GM12873 (cell line): Measurements from ENCODE around the gene RXFP1.

Experiments used
- TF ChIP-seq, protein P1 (sequence below): IDR thresholded peaks from 2 replicates; pipeline ENCODE4 v1.5.1; 2012; ENCODE audit warnings: low read depth, mild to moderate bottlenecking, moderate library complexity, low read length, control low read depth; ENCODE audit not compliant: insufficient read depth; ENCODE audit errors: missing control alignments

Gene RXFP1

DNA sequence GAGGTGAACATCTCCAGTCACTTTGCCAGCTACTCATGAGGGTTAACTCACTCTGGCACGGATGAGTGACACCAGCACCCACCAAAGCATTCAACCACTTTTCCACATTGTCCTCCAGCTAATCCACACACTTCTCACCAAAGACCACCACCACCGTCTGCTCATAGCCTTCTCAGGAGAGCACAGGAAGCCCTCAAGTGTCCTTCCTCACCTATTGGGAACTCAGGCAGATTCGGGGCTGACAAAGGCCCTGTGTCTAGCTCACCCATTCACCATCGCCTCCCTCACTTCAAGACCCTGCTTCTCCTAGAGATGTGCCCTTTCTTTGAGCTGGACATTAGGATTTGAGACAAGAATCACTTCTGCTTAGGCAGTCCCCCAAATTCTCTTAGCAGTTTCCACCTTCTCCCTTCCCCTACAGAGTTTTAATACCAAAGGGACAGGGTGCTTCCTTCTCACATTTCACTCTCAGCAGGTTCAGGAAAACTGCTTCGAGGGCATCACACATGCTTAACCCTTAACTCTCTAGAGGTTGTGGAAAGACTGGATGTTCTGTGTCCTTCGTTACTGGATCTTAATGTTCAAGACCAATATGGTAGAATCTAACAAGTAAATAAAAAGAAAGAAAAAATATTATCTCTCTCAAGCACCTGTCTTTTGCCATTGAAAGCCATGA, 11.0 kb downstream of the RXFP1 start:
- TF ChIP-seq, protein P1, sequence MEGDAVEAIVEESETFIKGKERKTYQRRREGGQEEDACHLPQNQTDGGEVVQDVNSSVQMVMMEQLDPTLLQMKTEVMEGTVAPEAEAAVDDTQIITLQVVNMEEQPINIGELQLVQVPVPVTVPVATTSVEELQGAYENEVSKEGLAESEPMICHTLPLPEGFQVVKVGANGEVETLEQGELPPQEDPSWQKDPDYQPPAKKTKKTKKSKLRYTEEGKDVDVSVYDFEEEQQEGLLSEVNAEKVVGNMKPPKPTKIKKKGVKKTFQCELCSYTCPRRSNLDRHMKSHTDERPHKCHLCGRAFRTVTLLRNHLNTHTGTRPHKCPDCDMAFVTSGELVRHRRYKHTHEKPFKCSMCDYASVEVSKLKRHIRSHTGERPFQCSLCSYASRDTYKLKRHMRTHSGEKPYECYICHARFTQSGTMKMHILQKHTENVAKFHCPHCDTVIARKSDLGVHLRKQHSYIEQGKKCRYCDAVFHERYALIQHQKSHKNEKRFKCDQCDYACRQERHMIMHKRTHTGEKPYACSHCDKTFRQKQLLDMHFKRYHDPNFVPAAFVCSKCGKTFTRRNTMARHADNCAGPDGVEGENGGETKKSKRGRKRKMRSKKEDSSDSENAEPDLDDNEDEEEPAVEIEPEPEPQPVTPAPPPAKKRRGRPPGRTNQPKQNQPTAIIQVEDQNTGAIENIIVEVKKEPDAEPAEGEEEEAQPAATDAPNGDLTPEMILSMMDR = no peak

DNA sequence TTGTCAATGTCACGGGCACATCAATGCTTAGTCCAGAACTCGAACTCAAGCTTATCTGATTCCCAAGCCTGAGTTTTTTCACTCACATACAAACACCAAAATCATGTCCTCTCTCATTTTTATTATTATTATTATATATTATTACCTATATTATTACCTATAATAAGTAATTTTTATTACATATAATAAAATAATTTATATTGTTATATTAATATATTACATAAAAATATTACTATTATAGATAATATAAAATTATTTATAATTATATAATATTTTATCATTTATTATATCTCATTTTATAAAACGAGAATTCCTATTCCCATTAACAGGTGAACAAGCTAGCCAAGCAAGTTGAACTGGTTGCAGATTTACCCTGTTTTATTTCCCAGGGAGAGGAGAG, 13.0 kb downstream of the RXFP1 start:
- TF ChIP-seq, protein P1 = no peak

DNA sequence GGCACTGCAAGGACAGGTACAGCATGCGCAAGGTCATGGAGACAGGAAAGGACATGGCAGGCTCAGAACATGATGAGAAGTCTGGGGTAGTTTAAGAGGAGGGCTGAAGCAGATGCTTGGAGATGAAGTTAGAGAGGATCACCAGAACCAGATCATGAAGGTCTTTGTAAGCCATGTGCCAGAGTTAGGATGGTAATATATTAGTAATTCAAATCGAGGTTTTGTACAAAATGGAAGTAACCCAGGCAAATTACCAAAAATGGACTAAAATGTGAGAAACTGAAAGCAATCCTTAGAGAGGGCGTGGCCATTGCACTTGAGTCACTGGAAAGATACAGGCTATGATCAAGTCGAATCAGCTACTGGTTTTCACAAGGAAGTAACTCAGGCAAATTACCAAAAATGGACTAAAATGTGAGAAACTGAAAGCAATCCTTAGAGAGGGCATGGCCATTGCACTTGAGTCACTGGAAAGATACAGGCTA, 13.5 kb downstream of the RXFP1 start:
- TF ChIP-seq, protein P1 = no peak

DNA sequence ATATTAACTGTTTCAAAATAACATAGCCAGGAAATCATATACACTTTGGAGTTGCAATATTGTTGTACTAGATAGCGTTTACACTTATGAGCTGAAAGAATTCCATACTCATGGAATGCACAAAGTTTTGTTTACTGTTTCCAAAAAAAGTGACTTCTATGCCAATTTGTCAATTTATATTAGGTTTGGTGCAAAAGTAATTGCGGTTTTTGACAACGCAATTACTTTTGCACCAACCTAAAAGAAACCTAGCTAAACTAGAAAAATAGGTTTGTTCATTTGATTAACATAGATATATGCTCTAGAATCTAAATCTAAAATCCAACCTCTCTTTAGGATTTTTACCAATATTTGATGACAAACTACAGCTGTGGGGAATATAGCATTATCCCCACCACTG, 15.2 kb downstream of the RXFP1 start:
- TF ChIP-seq, protein P1 = no peak

DNA sequence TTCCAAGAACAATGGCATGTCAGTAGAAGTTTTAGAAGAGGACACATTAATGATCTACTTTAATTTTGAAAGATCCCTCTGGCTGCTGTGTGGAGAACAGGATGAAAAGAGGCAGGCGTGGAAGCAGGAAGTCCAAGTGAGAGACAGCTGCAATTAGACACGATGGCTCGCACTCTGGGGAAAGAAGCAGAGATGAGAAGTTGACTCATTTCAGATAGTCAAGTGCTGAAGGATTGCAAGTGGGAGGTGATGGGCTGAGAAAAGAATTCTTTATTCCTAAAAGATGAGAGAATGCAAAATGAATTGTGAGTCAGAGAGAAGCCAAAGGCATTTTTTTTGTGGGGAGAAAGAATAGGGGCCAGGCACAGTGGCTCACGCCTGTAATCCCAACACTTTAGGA, 16.5 kb downstream of the RXFP1 start:
- TF ChIP-seq, protein P1 = no peak

DNA sequence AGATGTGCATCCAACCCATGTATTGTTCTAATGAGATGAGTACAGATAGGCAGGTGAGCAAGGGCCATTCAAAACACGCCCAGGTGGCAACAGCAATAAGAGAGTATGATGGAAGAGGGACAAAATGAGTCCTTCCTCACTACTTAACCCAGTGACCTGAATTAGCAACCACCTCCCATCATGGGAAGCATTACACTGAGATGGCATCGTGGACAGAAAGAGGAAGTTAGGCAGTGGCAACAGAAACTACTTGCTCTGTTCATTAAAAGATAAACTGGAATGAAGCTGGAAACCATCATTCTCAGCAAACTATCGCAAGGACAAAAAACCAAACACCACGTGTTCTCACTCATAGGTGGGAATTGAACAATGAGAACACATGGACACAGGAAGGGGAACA, 17.2 kb downstream of the RXFP1 start:
- TF ChIP-seq, protein P1 = no peak

DNA sequence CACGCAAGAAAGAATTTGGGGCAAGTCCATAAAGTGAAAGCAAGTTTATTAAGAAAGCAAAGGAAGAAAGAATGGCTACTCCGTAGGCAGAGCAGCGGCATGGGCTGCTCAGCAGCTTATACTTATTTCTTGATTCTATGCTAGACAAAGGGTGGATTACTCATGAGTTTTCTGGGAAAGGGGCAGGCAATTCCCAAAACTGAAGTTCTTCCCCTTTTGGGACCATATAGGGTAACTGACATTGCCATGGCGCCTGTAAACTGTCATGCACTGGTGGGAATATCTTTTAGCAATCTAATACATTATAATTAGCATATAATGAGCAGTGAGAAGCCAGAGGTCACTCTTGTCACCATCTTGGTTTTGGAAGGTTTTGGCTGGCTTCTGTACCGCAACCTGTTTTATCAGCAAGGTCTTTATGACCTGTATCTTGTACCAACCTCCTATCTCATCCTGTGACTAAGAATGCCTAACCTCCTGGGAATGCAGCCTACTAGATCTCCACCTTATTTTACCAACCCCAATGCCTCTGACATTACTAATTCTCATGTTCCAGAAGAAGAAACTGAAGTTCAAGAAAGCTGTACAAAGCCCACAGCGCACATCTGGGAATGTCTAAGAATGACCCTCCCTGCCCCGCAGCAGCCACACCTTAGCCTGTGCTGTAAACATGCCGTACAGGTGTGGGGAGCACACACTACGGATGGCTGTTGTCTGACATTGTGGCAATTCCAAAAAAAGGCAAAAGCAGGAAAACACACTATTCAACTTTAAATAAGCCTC, 18.6 kb downstream of the RXFP1 start:
- TF ChIP-seq, protein P1 = no peak
